ENCODE data around the gene NOTCH3. TPM values are rescaled to one million over a fixed set of nuclear protein-coding genes. Genes with fewer than 3 reads are reported as not detected.
A peak's percentile ranks its signal among the peaks of the same experiment; 100 is the strongest.

NOTCH3 gene
- total and polyA plus RNA-seq, 2 of the 8 experiments (the other 6 are each of a cell fraction or from before 2014, with no cell fraction given): 37.5 to 107 TPM

DNA sequence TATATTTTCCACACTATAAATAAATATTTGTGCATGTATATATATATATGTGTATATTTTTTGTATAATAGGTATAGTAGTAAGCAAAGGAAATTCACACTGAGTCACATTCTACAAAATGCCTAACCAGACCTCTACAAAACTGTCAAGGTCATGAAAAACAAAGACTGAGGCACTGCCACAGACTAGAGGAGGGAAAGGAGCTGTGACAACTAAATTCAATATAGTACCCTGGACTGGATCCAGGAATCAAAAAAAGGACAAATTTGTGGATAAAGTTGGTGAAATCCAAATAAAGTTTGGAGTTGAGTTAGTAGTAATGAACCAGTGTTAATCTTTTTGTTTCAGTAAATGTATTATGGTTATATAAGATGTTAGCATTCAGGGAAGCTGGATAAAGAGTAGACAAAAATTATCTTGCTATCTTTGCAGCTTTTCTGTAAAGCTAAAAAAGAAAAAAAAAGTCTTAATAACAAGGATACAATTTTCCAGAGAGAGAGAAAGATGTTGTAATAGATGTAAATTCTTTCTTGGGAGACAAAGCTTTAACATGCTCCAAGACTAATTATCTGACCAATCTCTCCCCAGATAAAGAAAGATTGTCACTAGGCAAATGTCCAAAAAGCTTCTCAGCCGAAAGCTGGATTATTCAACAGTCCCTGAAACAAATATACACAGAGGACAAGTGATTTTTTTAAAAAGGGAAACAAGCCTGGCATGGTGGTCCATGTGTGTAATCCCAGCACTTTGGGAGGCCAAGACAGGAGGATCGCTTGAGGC, 74.5 kb downstream of the NOTCH3 start:
- Histone ChIP-seq H3K18ac (ENCODE audit: extremely low read depth, low read length) (no peak overlapping the region), H3K14ac (ENCODE audit: insufficient read length) (no peak overlapping the region), H3K27ac (ENCODE audit: low read depth, low read length) (no peak overlapping the region), H2BK120ac (replicated peaks; ENCODE audit: low read depth, low read length) (no peak overlapping the region), H4K20me1 (replicated peaks in 1 of 2; ENCODE audit: control insufficient read depth in 1 of 2, insufficient read depth in 2 of 2, low read length in 2 of 2) (peaks cover 2 to 3% of the 10 kb centered on the region in 2 experiments), H3K79me1 (ENCODE audit: low read depth, low read length) (peaks cover 9% of the 10 kb centered on the region), H2BK15ac (ENCODE audit: low read length) (no peak overlapping the region), H3K9ac (replicated peaks in 1 of 4; ENCODE audit: extremely low read depth in 1 of 4, low read depth in 3 of 4, low read length in 3 of 4) (no peak overlapping the region), H2AK5ac (ENCODE audit: low read depth, low read length) (no peak overlapping the region), H2BK12ac (ENCODE audit: low read depth, low read length) (no peak overlapping the region), H3K56ac (replicated peaks; ENCODE audit: insufficient read length, low read depth, low read length) (no peak overlapping the region), H2AFZ (ENCODE audit: low read length) (no peak overlapping the region), H3K27me3 (replicated peaks in 1 of 4; ENCODE audit: control insufficient read depth in 3 of 4, extremely low read depth in 1 of 4, insufficient read depth in 3 of 4, low read length in 3 of 4) (no peaks in the 10 kb centered on the region), H3K4me2 (ENCODE audit: insufficient read depth in 1 of 2, low read depth in 2 of 2, low read length in 2 of 2) (peak overlapping the region; percentile 51 to 79), H3K4me3 (ENCODE audit: extremely low read depth in 1 of 4, insufficient read depth in 2 of 4, low read depth in 3 of 4, low read length in 4 of 4) (peak overlapping the region; percentile 14 to 68 (median 32); a peak in 7 of 8 replicates), H3K36me3 (ENCODE audit: control insufficient read depth in 2 of 4, insufficient read depth in 4 of 4, low read length in 3 of 4) (peaks cover 0 to 11% (median 5%) of the 10 kb centered on the region in 4 experiments; a peak in 5 of 8 replicates), H3K23ac (ENCODE audit: insufficient read length) (no peak overlapping the region), H3K79me2 (ENCODE audit: control insufficient read depth in 1 of 2, insufficient read depth in 2 of 2, low read length in 2 of 2) (peaks cover 0 to 13% of the 10 kb centered on the region in 2 experiments; a peak in 2 of 4 replicates), H3K9me3 (ENCODE audit: insufficient read depth in 2 of 2, low read depth in 1 of 2, low read length in 1 of 2) (no peaks in the 10 kb centered on the region), H3K23me2 (ENCODE audit: low read depth, low read length) (peaks cover 8% of the 10 kb centered on the region; the same call in 1 of the 2 replicates), H4K5ac (ENCODE audit: insufficient read length, low read depth, low read length) (peak overlapping the region; percentile 10), H3K4ac (replicated peaks; ENCODE audit: insufficient read length, low read depth, low read length) (no peak overlapping the region), H2BK20ac (ENCODE audit: low read length) (no peak overlapping the region), H4K91ac (replicated peaks; ENCODE audit: insufficient read length, low read length) (no peak overlapping the region), H4K8ac (ENCODE audit: extremely low read depth, insufficient read depth, low read length) (no peak overlapping the region), H2BK5ac (ENCODE audit: low read depth, low read length) (no peak overlapping the region), H3K4me1 (replicated peaks in 1 of 4; ENCODE audit: control insufficient read depth in 3 of 4, insufficient read depth in 4 of 4, low read length in 3 of 4) (peaks cover 0 to 9% (median 2%) of the 10 kb centered on the region in 4 experiments; a peak in 5 of 7 replicates)
- no peak for DNase-seq (ENCODE audit: low read depth in 1 of 2, low spot score in 2 of 2)
- 92% methylated on average over 2 of the region's 2 CpGs; no CpG with 5 or more reads in 1 of the 2 experiments for WGBS, 2 experiments (ENCODE audit: extremely low coverage in 1 of 2, insufficient coverage in 1 of 2, insufficient read length in 1 of 2, insufficient replicate concordance in 2 of 2, low coverage in 1 of 2, low lambda C conversion rate in 2 of 2, missing lambda C conversion rate in 1 of 2)
- CTCF ChIA-PET (ENCODE audit: partially characterized antibody): interaction anchor here (0.9 to 5.7 kb wide), 7 partner anchors 21 to 340 kb away, joined by 3 to 39 read pairs (median 4); no protein-coding TSS in a partner anchor
- POLR2A ChIA-PET (ENCODE audit: partially characterized antibody): interaction anchor here (0.7 to 5.1 kb wide), 8 partner anchors 13 to 293 kb away, joined by 3 to 67 read pairs (median 4); partner anchors contain the start of genes AKAP8 and AKAP8L
- FAIRE-seq: no peak
- TF ChIP-seq, protein P1, sequence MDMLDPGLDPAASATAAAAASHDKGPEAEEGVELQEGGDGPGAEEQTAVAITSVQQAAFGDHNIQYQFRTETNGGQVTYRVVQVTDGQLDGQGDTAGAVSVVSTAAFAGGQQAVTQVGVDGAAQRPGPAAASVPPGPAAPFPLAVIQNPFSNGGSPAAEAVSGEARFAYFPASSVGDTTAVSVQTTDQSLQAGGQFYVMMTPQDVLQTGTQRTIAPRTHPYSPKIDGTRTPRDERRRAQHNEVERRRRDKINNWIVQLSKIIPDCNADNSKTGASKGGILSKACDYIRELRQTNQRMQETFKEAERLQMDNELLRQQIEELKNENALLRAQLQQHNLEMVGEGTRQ (IDR thresholded peaks at IDR 0.05; ENCODE audit: low read length): no peak
- TF ChIP-seq FOSL1 (IDR thresholded peaks at IDR 0.05; ENCODE audit: insufficient read depth, low read depth, low read length): no peak
- TF ChIP-seq CREB1 (IDR thresholded peaks at IDR 0.05): no peak
- no peak for TF ChIP-seq RAD21 (IDR thresholded peaks at IDR 0.05 in 1 of 2, conservative IDR thresholded peaks at IDR 0.05 in 1 of 2; ENCODE audit: low read depth in 2 of 2, low read length in 2 of 2)

Data from H1 (cell line).